NCI-H524 treated with DMSO at 0.1 percent for 48 hours (cell line): ENCODE data around the gene KRT81.
"Not testable (repeated sequence)": the region's sequence is repeated elsewhere in the genome, so short reads cannot be mapped to it uniquely, and the experiment has no call there.

Source experiments
- DNase-seq: peaks from one replicate; lab custom pipeline; 2025; lab: John Stamatoyannopoulos, UW

KRT81 gene

DNA sequence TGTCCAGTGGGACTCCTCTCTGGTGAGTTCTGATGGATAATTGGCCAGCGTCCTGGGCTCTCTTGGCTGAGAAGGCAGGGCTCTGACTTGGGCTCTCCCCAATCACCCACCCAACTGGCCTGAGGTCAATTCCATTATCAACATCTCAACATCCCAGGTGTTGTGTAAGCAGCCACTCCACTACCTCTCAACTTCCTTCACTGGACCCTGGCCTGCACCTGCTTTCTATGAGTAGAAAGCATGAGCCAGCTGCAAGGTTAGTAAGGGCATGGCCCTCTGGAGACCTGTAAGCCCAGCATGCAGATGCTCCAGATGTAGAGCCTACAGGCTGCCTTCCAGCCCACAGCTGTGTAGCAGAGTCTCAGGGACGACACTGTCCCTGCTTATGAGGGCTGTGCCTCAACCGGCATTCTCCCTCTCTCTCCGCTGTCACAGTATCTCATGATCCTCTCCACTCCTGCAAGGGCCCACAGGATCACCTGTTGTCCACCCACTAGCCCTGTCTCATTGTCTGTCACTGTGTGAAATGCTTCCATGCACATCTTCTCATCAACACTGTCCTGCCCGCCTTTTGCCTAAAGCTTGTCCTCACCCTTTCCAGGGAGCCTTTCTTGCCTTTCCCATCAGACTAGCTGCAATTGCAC is 5.4 kb upstream of the KRT81 start:
- no peak for DNase-seq

DNA sequence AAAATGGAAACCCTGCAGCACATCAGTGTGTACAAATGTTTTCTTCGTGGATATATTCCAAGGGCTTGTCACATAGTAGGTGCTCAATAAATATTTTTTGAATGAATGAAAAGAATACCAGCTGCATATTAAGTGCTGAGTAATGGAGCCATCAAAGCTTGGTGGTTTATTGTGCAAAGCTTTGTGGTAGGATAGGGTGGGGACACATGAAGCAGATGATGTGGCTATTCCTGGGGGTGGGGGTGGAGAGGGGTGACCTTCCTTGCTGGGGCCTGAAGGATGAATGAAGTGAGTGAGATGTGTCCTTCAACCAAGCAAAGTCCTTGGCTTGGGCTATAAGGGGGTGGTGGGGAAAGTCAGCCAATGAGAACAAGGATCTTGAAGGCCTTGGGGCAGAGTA is 4.3 kb upstream of the KRT81 start:
- no peak for DNase-seq

DNA sequence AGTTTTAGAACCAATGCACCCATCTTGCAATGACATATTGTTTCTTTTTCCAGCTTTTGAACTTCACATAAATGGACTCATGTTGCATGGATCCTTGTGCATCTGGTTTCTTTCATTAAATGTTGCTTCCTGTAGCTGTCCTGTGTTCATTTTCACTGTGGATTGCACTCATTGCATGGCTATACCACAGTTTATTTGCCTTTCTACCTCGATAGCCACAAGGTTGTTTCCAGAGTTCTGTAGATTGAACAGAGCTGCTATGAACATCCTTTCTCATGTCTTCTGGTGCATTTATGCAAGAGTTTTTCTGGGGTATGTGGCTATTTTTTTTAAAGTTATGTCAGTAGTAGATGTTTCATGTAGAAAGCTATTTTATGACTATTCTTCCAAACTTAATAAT is 3.5 kb upstream of the KRT81 start:
- DNase-seq: no peak

DNA sequence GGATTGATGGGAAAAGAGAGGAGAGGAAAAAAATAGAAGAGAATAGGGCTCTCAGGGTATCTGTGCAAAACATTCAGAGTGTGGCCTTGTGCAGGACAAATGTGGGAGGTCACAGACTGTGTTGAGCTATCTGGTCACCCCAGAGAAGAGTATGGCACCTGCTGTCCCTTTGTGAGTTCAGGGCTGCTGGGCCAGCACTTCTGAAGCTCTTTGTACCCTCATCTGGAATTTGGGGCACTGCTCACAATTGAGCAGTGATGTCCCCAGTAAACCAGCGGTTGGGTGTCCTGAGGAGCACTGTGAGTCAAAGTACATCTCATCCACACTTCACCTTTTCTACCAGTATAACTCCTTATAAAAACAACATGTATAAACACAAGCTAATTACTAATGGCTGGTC is 2.6 kb upstream of the KRT81 start:
- no peak for DNase-seq

DNA sequence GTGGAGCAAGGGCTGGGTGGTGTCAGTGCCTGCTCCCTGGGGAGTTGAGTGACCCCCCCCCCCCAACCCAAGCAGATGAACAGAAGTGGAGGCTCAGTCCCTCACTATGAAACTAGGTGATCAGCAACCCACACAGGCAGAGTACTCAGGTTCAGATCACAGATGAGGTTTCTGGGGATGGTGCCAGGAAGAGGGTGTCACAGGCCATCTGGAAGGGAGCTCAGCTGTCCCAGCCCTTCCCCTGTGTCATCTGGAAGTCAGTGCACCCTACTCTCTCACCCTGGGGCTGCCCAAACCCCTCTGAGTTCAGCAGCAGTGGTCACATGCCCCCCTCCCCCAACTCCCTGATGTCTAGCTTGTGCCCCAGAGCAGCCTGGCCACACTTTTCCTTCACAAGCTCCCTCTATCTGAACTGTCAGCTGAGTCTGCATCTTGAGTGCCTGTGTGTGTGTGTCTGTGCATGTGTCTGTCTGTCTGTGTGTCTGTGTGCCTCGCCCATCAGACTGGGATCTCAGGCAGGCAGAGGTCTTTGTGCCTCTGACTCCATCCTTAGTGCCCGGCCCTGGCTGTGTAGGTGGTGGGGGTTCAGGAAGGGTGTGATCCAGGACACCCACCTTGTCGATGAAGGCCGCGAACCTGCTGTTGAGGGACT is 725 bp downstream of the KRT81 start:
- DNase-seq: not testable (repeated sequence)

DNA sequence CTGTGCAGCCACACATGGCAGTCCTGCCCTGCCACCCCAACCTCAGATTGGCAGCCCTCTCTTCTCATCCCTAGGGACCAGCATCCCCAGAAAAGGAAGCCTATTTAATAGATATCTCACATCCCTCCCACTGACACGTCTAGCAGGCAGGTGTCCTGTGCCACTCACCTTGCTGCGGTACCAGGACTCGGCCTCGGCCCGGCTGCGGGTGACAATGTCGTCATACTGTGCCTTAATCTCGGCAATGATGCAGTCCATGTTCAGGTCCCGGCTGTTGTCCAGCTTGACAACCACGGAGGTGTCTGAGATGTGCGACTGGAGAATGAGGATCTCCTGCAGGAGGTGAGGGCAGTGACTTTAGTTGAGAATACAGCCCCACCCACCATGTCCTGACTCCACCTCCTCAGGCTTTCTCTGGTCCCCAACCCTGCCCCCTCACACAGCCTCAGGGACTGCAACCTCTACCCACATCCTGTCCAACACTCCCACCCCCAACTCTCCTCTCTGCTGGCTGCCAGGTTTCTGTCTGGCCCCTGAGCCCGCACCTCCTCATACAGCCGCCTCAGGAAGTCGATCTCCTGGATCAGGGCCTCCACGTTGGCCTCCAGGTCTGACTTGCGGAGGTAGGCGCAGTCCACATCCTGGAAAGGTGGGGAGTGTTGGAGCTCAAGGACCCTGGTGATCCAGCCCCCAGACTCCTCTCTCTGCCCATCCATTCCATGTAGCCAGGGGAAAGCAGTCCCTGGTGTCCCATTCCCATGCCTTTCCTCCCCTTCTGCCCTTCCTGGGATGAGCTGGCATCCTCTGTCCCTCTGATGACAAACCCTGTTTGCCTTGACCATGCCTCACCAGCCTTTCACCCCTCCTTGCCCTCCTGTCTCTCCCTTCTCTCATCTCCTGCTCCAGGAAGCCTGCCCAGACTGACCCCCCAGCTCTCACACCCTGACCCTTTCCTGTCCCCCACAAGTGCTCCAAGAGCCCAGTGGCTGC is 3.2 kb downstream of the KRT81 start:
- DNase-seq: not testable (repeated sequence)

DNA sequence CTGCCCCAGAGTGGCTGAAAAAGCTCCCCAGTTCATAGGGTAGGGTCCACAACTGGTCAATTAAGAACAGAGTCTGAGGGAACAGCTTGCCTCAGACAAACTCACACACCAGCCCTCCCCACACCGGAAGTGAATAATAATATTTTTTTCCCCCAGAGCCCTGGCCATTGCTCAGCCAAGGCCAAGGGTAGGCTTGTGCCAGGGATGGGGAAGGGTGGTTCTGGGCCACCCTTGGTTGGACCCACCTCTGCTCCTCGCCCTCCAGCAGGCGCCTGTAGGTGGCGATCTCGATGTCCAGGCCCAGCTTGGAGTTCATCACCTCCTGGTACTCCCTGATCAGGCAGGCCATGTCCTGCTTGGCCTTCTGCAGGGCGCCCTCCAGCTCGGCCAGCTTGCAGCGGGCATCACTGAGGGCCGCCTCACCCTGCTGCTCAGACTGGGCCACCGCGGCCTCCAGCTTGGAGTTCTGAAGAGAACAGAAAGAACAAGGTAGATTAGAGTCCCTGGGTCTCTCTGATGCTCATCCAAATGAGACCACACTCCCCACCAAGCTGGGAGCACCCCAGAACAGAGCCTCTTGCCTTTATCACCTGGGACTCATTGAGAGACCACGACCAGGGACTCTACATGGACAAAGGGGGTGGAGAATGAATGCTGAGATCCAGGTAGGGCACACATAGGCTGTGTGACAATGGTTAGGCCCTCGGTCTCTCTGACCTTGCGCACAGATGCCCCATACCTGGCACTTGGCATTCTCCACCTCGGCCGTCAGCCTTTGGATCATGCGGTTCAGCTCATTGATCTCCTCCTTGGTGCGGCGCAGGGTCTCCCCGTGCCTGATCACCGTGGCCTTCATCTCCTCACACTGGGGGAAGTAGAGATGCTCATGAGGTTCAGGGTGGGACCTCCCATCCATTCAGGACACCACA is 4.2 kb downstream of the KRT81 start:
- DNase-seq: not testable (repeated sequence)

DNA sequence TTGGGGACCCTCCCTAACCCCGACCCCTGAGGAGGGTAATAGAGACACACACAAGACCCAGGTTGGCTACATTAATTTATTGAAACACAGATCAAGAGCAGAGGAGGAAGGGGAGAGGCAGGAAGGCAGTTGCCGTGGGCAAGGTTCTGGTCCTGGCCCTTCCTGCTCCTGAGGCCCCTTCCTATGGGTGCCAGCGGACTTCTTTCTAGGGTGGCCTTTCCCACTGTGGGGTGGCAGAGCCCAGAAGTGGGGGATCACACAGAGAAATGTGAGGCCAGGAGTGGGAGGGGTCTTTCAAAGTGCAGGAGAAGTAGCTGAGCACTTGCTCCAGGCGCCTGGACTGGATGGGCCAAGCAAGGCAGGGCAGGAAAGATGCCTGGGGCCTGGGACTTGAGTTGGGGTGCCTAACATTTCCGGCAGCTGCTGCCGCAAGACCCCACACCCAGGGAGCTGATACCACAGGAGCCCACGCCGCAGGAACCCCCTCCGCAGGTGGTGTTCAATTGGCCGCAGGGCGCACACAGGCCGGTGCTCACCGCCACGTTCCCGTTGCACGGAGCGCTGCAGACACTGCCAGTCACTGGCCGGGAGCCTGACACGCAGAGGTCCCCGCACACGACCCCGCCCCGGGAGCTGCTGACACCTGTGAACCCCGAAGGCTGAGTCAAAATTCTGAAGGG is 5.3 kb downstream of the KRT81 start:
- no peak for DNase-seq

DNA sequence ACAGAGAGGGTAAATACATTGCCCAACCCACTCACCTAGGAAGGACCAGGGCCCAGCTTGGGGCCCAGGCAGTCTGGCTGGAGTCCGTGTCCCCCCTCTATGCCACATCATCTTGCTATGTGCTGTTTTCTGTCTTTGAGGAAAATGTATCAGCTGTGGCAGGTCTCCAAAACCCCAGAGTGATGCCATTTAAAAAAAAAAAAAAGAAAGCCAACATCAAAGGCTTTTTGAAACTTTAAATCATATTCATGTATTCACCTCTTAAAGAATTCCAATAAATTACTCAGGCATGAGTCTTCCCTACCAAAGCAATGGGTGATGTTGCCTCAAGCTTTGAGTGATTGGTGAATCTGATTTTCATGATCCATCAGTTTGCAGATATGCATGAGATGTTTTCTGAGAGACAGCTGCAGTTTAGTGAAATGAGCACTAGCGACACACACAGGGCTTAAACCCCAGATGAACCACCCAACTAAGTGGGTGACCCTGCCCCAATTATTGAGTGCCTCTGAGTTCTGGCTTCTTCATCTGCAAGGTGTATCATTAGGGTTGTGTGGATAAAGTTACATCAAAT is 6.1 kb downstream of the KRT81 start:
- DNase-seq: no peak

DNA sequence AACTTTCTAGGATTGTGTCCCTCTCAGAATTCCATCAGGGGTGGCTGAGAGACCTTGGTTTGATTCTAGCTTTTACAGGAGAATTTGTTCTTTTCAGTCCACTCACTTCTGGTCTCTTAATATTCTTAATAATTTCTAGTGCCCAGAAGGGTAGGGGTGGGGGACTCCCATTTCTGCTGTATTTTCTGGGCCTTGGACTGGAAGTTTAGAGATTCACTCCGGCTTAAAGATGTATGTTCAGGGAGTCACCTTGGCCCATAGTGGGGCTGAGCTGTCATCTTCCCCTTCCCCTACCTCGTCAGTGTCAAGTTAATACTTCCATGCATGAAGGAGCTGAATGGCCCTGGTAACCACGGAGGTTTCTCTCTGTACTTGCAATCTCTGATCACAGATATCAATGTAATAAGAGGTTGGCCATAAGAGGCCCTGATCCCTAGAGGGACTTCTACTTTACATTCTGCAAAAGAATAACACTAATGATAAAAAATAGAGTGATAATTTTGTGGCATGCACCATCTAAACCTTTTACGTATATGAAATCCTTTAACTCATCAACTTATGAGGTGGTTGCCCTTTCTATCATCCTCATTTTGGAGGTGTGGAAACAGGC is 6.7 kb downstream of the KRT81 start:
- DNase-seq: no peak

DNA sequence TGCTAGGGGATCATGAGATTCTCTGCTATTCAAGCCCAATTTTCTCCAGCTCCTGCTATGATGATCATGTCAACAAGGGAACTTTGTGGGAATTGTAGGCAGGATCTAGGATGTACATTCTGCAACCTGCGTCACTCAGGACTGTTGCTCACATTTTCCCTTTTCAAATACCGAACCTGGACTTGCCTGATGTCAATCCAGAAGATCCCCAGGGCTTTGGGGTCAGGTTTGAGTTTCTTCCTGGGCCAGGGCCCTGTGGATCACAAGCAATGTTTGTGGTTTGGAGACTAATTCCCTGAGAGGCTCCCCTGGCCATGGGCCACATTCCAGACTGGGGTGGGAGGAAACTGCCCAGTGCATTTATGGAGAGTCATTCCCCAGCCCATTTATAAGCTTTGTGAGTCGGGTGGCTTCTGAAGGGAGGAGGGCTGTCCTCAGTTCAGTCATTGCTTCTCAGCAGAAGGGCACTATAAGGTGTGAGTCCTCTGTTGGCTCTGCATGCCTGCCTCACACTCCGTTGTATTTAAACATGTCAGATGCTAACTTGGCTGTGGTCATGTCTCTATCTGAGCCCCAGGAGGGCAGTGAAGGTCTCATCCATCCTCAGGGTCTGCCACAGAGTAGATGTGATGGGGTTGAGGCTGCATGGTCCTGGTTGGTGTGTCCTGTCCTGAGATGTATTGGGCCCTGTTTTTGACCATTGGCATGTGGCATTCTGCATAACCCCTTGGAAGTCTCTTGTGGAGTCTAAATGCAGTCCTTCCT is 10.4 kb downstream of the KRT81 start:
- no peak for DNase-seq

DNA sequence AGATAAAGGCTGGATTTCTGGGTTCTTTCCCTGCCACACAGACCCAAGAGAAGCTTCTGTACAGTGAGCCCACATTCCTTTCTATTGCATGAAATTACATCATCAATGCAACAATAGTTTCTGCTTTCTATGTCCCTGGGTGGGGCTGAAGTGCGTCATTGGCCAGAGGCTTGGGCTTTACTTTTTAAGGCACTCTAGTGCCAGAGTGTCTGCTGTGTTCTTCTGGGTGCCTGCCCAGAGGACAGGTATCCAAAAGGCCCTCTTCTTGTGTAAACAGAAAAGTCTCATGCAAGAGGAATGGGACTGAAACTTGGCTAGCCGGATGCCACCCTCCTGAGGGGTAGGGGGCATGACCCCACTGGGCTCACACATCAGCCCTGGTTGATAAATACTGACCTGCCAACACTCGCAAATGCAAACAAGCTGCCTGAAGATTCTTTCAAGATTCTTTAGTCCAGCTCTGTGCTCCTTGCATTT is 11.0 kb downstream of the KRT81 start:
- DNase-seq: no peak

DNA sequence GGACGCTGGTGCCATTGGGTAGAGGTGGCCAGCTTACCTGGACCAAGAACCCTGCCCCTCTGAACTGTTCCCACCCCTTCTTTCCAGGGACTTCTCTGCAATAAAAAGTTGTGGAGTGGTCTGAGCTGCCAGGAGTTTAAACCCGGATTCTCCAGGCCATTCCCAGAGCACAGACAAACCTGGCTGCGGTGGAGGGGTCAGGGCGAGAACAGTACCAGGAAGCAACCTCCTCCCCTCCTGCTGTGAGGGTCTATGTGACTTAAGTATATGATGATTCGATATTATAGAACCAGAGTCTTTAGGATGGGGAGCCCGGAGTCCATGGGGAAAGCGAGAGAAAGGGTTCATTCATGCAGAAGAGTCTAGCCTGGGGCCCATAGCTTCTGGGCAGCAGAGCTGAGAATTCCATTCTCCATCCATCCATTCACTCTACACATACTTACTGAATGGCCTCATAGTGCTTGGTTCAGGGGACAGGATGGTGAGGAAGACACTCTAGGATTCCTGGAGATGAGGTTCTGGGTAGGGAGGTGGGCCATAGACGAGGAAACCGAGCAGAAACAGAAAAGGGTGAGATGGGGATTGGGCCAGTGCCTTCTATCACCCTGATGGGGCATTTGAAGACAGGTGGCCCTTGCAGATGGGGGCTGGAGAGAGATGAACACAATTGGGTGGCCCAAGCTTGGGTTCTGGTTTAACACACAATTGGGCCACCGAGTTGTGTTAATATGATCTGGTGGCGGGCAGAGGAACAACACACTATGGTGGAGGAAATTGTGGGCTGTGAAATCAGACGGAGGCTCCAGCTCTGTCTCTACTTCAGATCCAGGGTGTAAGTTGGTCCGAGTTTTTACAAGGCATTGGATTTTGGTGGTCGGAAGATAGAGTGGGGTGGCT is 11.7 kb downstream of the KRT81 start:
- DNase-seq: no peak

DNA sequence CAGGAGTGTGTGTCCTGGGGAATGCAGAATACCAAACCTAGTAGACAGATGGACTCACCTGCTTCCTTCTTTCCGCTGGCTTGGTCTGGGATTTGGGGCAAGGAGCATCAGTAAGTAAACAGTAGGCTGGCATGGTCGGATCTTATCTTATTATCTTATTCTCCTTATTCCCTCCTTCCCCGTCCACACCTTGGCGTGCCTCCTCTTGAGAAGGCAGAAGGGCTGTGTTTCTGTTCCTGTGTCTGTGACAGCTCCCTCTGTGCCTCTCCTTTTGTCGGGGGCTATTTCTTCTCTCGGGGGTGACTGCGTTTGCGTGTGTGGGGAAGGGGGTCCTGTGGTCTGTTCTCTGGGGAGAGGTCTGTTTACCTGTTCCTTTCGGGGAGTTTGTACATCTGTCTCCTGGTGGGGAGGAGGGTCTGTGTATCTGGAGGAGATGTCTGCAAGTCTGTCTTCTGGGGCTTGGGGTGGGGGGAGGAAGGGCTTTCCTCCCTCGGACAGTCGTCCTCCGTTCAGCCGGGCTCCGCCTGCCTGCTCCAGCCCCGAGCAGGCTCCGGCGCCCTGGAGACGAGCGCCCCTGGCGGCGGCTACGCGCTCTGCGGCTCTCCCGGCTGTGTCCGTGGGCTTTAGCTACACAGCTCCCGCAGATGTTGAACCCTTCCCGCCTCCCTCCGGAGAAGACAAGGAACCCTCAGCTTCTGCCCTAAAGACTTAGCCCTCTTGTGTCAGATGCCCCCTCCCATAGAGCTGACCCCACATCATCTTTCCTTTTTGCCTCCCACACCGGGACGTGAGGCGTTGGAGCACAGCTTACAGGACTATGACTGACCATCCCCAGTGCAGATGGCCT is 12.5 kb downstream of the KRT81 start:
- no peak for DNase-seq

DNA sequence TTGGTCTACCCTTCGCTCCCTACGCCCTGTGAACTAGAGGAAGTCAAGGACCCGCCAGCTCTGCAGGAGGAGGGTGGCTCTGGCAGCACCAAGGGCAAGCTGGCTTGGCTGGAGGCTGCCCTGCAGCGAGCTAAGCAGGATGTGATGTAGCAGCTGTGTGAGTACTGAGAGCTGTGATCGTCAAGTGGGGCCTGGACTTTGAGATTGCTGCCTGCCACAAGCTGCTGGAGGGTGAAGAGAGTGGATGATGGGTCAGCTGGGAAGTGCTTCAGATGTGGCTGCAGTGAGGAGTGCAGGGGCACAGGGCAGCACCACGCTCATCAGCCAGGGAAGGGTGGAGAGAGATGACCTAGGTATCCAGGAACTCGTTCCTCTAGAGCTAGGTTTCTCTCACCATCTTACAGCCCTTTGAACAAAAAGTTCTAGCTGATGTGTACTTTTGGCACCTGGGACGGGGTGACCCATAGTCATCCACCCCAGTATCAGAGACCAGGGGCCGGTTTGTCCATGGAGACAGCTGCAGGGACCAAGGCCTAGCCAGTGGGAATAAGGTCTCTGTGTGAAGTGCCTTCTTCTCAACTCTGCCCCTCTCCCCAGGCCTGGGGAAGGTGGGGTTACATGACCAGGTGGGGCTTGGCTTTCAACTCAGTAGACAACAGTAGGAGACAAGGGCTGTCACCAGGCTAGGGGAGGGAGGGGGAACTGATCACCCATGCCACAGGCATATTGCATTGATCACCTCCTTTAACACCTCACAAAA is 13.7 kb downstream of the KRT81 start:
- DNase-seq: no peak

DNA sequence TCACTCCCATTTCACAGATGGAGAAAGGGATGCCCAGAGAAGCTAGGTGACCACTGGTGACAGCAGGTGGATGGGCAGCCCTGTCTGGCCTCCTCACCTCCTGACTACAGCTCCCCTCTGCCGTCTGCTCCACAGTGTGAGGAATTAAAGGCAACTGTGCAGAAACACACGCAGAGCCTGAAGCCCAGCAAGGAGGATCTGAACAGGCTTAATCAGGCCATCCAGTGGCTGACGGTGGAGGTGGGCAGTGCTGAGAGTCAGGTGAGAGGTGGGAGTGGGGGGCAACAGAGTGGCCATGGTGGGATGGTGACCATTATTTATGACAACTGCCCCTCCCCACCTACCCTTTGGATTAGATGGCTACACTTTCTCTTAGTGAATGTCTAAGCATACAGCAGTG is 15.6 kb downstream of the KRT81 start:
- DNase-seq: no peak
